GM18951 (cell line): ENCODE measurements around the gene TRAPPC13.
"Not testable (repeated sequence)": the region's sequence is repeated elsewhere in the genome, so short reads cannot be mapped to it uniquely, and the experiment has no call there.

Source experiments
- POLR2A ChIP-seq: IDR thresholded peaks from 4 replicates; pipeline ENCODE4 v1.6.1; 2011; ENCODE audit warnings: mild to moderate bottlenecking; ENCODE audit not compliant: insufficient read length, insufficient read depth; ENCODE audit errors: extremely low read depth
- in situ Hi-C: fragments of 300-500 bp; cut with MboI; formaldehyde crosslinking; loops from one replicate; pipeline ENCODE4 v1.12.0; 2022; ENCODE audit warnings: low sequenced_read_pairs, mixed read lengths, inconsistent platforms; ENCODE audit not compliant: unreplicated experiment

TRAPPC13 gene, protein sequence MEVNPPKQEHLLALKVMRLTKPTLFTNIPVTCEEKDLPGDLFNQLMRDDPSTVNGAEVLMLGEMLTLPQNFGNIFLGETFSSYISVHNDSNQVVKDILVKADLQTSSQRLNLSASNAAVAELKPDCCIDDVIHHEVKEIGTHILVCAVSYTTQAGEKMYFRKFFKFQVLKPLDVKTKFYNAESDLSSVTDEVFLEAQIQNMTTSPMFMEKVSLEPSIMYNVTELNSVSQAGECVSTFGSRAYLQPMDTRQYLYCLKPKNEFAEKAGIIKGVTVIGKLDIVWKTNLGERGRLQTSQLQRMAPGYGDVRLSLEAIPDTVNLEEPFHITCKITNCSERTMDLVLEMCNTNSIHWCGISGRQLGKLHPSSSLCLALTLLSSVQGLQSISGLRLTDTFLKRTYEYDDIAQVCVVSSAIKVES

DNA sequence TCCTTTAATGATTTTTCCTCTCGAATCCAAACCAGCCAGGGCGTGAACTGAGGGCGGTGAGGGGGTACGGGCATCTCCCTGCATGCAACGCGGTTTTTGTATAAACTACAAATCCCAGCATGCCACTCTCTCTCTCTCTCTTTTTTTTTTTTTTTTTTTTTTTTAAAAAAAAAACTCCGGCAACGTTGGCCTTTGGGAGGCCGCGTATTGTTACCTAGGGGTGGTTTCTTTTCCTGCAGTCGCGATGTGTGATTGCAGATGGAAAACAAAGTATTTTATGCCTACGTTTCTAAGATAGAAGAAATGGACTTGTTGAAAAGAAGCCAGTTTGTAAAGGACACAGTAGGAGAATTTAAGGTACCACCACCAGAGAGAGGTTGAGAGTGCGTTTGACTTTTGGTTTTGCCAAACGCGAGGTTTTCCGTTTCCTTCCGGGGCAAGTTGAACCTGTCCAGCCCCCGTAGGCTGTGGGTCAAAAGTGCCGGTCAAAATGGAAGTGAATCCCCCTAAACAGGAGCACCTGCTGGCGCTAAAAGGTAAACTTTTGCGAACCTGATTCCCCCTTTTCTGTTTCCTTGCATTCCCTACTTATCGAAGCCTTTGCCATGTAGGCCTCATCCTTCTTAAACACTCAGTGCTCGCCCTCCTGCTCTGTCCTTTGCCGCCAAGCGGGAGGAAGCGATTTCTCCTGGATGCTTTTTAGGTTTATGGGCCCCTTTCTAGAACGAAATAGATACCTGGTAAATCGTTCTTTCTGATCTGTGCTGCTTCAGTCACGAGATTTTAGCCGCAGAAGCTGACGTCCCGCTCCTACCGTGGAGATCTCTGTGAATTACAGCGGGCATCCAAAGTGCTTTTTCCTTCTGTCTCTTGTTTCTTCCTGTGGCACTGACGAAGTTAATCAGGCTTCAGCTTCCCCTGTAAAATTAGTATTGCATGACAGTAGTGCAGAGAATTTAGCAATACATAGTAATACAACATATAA is at the start of gene TRAPPC13, which contains the start of gene SHLD3:
TRAPPC13 (plus strand) TSS at position 457 of the 985 bp plus-strand sequence; CDS start at position 491, 34 bp downstream.
SHLD3 (plus strand) TSS at position 457 of the 985 bp plus-strand sequence. CDS start 4,561 bp downstream, outside the sequence.
- in situ Hi-C loops: no loop called here
- peak; percentile 65 for TF ChIP-seq POLR2A

DNA sequence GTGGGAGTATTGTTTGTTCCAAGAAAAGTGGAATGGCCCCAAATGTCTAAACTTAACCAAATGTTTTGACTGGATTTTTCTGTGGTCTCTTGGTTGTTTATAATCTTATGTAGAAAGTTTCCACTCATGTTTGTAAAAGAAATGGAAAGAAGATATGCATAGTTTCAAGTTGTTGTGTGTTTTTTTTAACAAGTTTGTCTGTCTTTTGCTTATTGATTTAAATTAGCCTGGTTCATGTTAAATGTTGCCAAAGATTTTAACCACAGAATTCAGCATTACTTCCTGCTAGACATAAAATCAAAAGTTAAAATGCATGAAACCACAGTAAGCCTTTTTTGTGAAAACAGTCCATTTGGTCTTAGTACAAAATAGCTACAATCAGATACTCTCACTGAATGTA is 47.7 kb upstream of the TRAPPC13 start:
- no peak for TF ChIP-seq POLR2A
- in situ Hi-C loops: no loop called here

DNA sequence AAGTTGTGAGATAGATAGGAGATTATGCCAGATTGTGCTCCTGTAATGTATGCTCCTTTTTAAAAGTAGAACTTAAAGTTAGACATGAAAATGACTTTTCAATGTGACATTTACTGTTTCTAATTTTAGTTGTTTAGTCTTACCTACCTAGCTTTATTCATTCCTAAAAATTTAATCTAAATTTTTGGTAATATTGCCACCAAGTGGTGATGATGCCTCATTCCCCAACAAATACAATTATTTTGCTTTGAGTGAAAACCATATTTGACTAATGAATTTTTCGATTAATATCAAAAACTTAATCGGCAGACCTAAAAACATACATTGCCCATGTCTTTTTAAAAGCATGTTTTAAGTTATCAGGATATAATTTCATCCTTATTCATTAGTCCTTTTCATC is 36.1 kb upstream of the TRAPPC13 start:
- in situ Hi-C loops: no loop called here
- TF ChIP-seq POLR2A: no peak

DNA sequence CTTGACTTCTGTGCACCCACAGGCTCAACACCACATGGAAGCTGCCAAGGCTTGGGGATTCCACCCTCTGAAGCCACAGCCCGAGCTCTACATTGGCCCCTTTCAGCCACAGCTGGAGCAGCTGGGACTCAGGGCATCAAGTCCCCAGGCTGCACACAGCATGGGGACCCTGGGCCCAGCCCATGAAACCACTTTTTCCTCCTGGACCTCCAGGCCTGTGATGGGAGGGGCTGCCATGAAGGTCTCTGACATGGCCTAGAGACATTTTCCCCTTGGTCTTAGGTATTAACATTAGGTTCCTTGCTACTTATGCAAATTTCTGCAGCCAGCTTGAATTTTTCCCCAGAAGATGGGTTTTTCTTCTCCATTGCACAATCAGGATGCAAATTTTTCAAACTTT is 23.1 kb upstream of the TRAPPC13 start:
- in situ Hi-C loops: not testable (repeated sequence)

DNA sequence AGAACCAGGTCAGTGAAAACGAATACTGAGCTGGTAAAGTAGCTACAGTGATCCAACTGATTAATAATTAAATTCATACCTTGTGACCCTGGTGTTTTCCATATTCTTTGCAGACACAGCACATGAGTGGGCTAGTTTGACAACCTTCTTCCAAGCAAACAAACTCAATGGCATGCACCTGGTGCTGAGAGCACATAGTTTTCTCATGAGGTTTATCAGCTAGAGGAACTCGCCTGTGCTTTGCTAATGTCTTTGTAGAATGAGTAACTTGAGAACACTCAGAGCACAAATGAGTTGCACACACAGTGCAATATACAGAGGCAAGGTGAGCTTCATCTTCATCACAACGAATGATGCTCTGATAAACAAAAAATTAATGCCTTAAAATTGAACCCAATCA is 13.3 kb upstream of the TRAPPC13 start:
- in situ Hi-C loops: no loop called here
- no peak for TF ChIP-seq POLR2A

DNA sequence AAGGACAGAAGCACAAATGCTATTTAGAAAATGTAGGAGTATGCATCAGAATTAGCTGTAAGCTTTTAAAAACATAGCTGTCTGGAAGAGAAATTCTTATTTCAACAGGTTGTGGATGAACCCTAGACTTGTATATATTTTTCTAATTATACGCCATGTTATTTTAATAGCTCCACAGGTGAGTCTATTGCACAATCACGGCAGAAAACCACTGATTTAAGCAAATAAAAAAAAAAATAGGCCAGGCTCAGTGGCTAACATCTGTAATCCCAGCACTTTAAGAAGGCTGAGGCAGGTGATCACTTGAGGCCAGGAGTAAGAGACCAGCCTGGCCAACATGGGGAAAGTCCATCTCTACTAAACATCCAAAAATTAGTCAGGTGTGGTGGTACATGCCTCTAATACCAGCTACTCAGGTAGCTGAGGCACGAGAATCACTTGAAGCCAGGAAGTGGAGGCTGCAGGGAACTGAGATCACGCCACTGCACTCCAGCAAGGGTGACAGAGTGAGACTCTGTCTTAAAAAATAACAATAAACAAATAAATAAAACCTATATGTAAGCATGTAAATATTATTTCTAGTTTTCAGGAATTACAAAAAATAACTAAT is 12.4 kb upstream of the TRAPPC13 start:
- no peak for TF ChIP-seq POLR2A
- in situ Hi-C loops: no loop called here

DNA sequence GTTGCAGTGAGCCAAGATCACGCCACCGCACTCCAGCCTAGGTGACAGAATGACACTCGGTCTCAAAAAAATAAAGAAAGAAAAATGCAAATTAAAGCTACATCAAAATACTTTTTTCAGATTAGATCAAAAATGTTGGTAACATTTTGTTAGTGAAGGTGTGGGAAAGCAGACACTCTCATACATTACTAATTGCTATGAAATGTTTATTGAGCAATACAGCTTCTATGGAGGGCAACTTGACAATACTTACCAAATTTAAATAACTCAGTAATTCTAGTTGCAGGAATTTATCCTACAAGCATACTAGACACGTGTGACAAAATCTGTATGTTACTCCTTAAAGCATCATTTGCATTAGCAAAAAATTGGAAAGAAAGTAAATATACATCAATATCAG is 4.8 kb upstream of the TRAPPC13 start:
- no peak for TF ChIP-seq POLR2A
- in situ Hi-C loops: no loop called here

DNA sequence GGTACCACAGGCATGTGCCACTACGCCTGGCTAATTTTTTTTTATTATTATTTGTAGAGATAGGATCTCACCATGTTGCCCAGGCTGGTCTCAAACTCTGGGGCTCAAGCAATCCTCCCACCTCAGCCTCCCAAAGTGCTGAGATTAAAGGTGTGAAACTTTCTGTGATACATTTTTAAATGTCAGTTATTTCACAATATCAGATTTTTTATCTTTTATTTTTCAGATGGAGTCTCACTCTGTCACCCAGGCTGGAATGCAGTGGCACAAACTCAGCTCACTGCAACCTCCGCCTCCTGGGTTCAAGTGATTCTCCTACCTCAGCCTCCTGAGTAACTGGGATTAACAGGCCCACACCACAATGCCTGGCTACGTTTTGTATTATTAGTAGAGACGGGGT is 2.9 kb upstream of the TRAPPC13 start:
- in situ Hi-C loops: not testable (repeated sequence)

DNA sequence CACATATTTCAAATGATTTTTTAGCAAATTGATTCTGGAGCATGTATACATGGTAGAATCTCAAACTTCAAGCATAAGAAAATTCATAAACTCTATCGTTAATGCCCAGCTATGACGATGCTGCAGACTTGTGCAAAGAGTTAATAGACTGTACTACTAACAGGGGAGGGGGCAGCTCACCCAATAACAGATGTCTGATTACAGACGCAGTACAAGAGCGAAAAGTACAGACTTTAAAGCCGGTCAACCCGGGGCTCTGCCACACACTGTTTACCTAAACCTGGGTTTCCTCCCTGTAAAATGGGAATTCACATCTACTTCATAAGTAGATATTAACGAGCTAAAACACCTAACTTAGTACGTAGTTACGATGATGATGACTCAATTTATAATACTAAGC is 1.3 kb upstream of the TRAPPC13 start:
- in situ Hi-C loops: no loop called here
- TF ChIP-seq POLR2A: no peak

DNA sequence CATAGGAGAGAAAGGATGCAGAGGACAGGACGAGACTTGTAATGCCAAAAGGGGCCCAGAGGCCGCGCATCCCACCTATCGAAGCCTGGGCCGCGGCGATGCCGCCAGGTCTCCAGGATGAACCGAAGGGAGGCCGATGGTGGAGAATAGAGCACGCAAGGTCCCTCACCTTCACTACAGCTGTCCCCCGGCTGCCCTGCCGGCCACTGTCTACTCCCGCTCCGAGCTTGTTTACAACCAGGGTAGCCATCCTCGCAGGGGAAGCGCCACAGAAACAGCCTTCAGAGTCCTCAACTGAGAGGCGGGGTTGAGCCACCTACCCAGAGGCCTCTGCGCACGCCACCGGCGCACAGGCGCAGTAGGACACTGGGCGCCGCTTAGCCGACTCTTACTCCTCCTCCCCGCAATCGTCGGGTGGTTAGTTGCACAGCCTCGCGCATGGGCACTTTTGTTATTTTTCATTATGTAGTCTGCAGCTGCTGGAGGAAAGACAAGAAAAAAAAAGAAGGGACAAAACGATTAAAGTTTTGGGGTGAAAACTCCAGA is 729 bp upstream of the TRAPPC13 start, which contains the start of gene TRIM23:
TRIM23 (minus strand) TSS at position 309 of the 546 bp plus-strand sequence; CDS start at position 250, 59 bp downstream.
- TF ChIP-seq POLR2A: peak; percentile 71
- in situ Hi-C loops: no loop called here

DNA sequence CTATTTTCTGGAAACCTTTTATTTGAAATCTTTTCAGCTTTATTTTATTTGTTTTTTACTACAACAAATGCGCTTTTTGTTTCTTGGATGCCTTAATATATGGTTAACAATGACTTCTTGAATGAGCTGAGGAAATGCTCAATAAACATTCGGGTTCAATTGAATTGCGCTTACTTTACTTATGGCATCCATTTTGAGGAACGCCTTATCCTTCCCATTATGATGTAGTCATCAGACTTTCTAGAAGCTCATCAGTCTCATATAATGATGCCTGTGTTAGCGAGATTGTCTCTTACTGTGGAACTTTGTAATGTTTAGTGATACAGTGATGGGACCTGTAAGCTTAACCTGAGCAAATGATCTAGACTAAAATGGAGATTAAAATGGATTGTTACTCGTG is 916 bp downstream of the TRAPPC13 start:
- no peak for TF ChIP-seq POLR2A
- in situ Hi-C loops: no loop called here

DNA sequence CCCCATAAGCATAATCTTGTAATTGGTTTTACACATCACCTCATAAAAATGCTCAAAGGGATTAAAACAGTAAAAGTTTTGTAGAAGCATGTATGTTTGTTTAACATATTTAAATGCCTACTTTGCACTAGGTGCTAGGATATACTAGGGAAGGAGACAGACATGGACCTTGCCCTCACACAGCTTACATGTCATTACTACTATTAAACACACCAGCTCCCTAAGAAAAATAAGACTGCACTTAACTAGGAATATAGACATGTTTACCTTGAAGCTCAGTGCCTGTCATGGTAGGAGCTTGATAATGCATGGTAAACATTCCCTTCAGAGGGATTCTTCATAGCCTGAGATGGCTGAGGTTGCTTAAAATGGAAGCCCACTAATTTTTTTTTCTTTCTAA is 6.2 kb downstream of the TRAPPC13 start:
- TF ChIP-seq POLR2A: no peak
- in situ Hi-C loops: no loop called here

DNA sequence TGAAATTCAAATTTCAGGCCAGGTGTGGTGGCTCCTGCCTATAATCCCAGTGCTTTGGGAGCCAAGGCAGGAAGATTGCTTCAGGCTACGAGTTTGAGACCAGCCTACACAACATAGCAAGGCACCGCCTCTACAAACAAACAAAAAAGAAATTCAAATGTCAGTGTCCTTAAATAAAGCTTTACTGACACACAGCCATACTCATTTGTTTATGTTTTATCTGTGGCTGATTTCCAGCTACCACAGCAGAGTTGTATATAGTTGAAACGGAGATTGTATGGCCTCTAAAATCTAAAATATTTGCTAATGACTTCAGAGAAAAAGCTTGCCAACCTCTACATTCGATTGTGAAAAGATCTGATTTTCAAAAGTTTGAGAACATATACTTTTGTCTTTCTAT is 15.4 kb downstream of the TRAPPC13 start:
- no peak for TF ChIP-seq POLR2A
- in situ Hi-C loops: no loop called here
